WTC11 (cell line): Measurements from ENCODE around the gene NMU. TPM values are rescaled to one million over a fixed set of nuclear protein-coding genes. Genes with fewer than 3 reads are reported as not detected.

Source experiments
- ATAC-seq: fragments of 200-7000 bp; cut with Tn5 transposase; 2 replicates; pipeline ENCODE4 v1.10.0; 2021; ENCODE audit warnings: mild to moderate bottlenecking, moderate library complexity
- CTCF ChIA-PET: fragments of 300-600 bp; sonication (Branson Sonifier 250); formaldehyde crosslinking; loops from one replicate; lab custom pipeline; 2021; ENCODE audit warnings: antibody characterized with exemption; lab: Charles Lee
- POLR2A ChIA-PET: fragments of 350-600 bp; sonication (Branson Sonifier 250); formaldehyde crosslinking; loops from one replicate; lab custom pipeline; 2021; ENCODE audit warnings: antibody characterized with exemption; lab: Charles Lee
- DNase-seq: peaks from one replicate; pipeline ENCODE4 v3.0.0; 2021; ENCODE audit warnings: low spot score
- H3K27ac Mint-ChIP-seq: 2 replicates; pipeline ENCODE4 v1.8.0; 2021; ENCODE audit warnings: mixed read lengths
- H3K27me3 Mint-ChIP-seq: 2 replicates; pipeline ENCODE4 v1.8.0; 2021; ENCODE audit warnings: low read depth, mild to moderate bottlenecking, moderate library complexity, mixed read lengths
- H3K36me3 Mint-ChIP-seq: 2 replicates; pipeline ENCODE4 v1.8.0; 2021; ENCODE audit warnings: mixed read lengths
- H3K4me1 Mint-ChIP-seq: 2 replicates; pipeline ENCODE4 v1.8.0; 2022; ENCODE audit warnings: mixed read lengths
- H3K4me3 Mint-ChIP-seq: 2 replicates; pipeline ENCODE4 v1.8.0; 2021; ENCODE audit warnings: mild to moderate bottlenecking, moderate library complexity, mixed read lengths
- H3K9me3 Mint-ChIP-seq: 2 replicates; pipeline ENCODE4 v1.8.0; 2021; ENCODE audit warnings: mixed read lengths
- CBFB ChIP-seq: sonication (generic); formaldehyde crosslinking; IDR thresholded peaks from 2 replicates; pipeline ENCODE4 v1.8.1; 2022; ENCODE audit warnings: mild to moderate bottlenecking, low read depth, missing genetic modification reagents
- CREM ChIP-seq: sonication (generic); formaldehyde crosslinking; IDR thresholded peaks from 2 replicates; pipeline ENCODE4 v1.8.1; 2022; ENCODE audit warnings: mild to moderate bottlenecking, missing genetic modification reagents, moderate library complexity
- E2F4 ChIP-seq: sonication (generic); formaldehyde crosslinking; IDR thresholded peaks from 2 replicates; pipeline ENCODE4 v1.8.1; 2022; ENCODE audit warnings: low read depth, mild to moderate bottlenecking, moderate library complexity, missing genetic modification reagents, borderline replicate concordance
- ELF4 ChIP-seq: sonication (generic); formaldehyde crosslinking; IDR thresholded peaks from 2 replicates; pipeline ENCODE4 v1.8.1; 2022; ENCODE audit warnings: low read depth, mild to moderate bottlenecking, moderate library complexity, missing genetic modification reagents
- ERG ChIP-seq: fragments of 250-450 bp; sonication (Bioruptor Pico); IDR thresholded peaks from 2 replicates; pipeline ENCODE4 v1.8.0; 2021; ENCODE audit warnings: mild to moderate bottlenecking
- FOXJ3 ChIP-seq: sonication (generic); formaldehyde crosslinking; IDR thresholded peaks from 2 replicates; pipeline ENCODE4 v1.9.0; 2021; ENCODE audit warnings: missing genetic modification reagents, mild to moderate bottlenecking, borderline replicate concordance
- FOXK1 ChIP-seq: sonication (generic); formaldehyde crosslinking; IDR thresholded peaks from 2 replicates; pipeline ENCODE4 v1.8.0; 2022; ENCODE audit warnings: mild to moderate bottlenecking, moderate library complexity, missing genetic modification reagents
- GABPB1 ChIP-seq: sonication (generic); formaldehyde crosslinking; IDR thresholded peaks from 2 replicates; pipeline ENCODE4 v1.8.1; 2023; ENCODE audit warnings: mild to moderate bottlenecking, missing genetic modification reagents
- NR1H2 ChIP-seq: sonication (generic); formaldehyde crosslinking; IDR thresholded peaks from 2 replicates; pipeline ENCODE4 v1.9.0; 2021; ENCODE audit warnings: mild to moderate bottlenecking, moderate library complexity, missing genetic modification reagents
- NR3C1 ChIP-seq: sonication (generic); formaldehyde crosslinking; conservative IDR thresholded peaks from 2 replicates; pipeline ENCODE4 v1.8.1; 2023; ENCODE audit warnings: low read depth, mild to moderate bottlenecking, missing genetic modification reagents
- PRRX2 ChIP-seq: fragments of 250-450 bp; sonication (Bioruptor Pico); IDR thresholded peaks from 2 replicates; pipeline ENCODE4 v1.8.0; 2021; ENCODE audit warnings: mild to moderate bottlenecking
- RORB ChIP-seq: fragments of 250-450 bp; sonication (Bioruptor Pico); IDR thresholded peaks from 2 replicates; pipeline ENCODE4 v1.9.0; 2021; ENCODE audit warnings: mild to moderate bottlenecking
- SOX15 ChIP-seq: fragments of 250-450 bp; sonication (Bioruptor Pico); IDR thresholded peaks from 2 replicates; pipeline ENCODE4 v1.9.0; 2021; ENCODE audit warnings: mild to moderate bottlenecking
- SP1 ChIP-seq: sonication (generic); formaldehyde crosslinking; conservative IDR thresholded peaks from 2 replicates; pipeline ENCODE4 v1.8.1; 2022; ENCODE audit warnings: missing genetic modification reagents
- TEAD1 ChIP-seq: sonication (generic); formaldehyde crosslinking; IDR thresholded peaks from 2 replicates; pipeline ENCODE4 v1.8.0; 2022; ENCODE audit warnings: mild to moderate bottlenecking, missing genetic modification reagents
- ZBTB21 ChIP-seq: sonication (generic); formaldehyde crosslinking; IDR thresholded peaks from 2 replicates; pipeline ENCODE4 v1.8.1; 2023; ENCODE audit warnings: mild to moderate bottlenecking, missing genetic modification reagents, borderline replicate concordance
- ZMAT4 ChIP-seq: fragments of 250-450 bp; sonication (Bioruptor Pico); IDR thresholded peaks from 2 replicates; pipeline ENCODE4 v1.9.0; 2021; ENCODE audit warnings: mild to moderate bottlenecking
- ZNF425 ChIP-seq: fragments of 250-450 bp; sonication (Bioruptor Pico); conservative IDR thresholded peaks from 2 replicates; pipeline ENCODE4 v1.9.0; 2021; ENCODE audit warnings: mild to moderate bottlenecking
- ZNF671 ChIP-seq: fragments of 250-450 bp; sonication (Bioruptor Pico); IDR thresholded peaks from 2 replicates; pipeline ENCODE4 v1.8.0; 2021; ENCODE audit warnings: mild to moderate bottlenecking
- total RNA-seq: library from RNA; stranded (reverse); gene quantifications from 3 replicates; pipeline ENCODE4 v1.2.3, GENCODE V29; 2021

NMU gene
- total RNA-seq, 1 experiment from 2014 or later = 43.7 TPM

GRCh38 chr4:55600640-55601039, 35.5 kb downstream of the NMU start:
- CTCF ChIA-PET = no interaction called here
- Mint-ChIP-seq H3K4me1 (no peaks in the 10 kb centered on the region), H3K27ac (no peak overlapping the region), H3K27me3 (no peaks in the 10 kb centered on the region), H3K9me3 (no peaks in the 10 kb centered on the region), H3K4me3 (no peak overlapping the region), H3K36me3 (peaks cover 5% of the 10 kb centered on the region; the same call in 1 of the 2 replicates)
- DNase-seq = no peak
- POLR2A ChIA-PET = no interaction called here
- no peak for ATAC-seq
- TF ChIP-seq GABPB1 (CRISPR knock-in tag) = no peak
- TF ChIP-seq FOXK1 = no peak
- TF ChIP-seq CREM = no peak
- TF ChIP-seq ZMAT4 (CRISPR knock-in tag) = no peak
- no peak for TF ChIP-seq PRRX2 (CRISPR knock-in tag)
- TF ChIP-seq ERG (CRISPR knock-in tag) = no peak
- no peak for TF ChIP-seq ZBTB21 (CRISPR knock-in tag)

- Mint-ChIP-seq H3K36me3 (peaks cover 5% of the 10 kb centered on the region; the same call in 1 of the 2 replicates), H3K9me3 (no peaks in the 10 kb centered on the region), H3K4me1 (no peaks in the 10 kb centered on the region), H3K4me3 (no peak overlapping the region), H3K27me3 (no peaks in the 10 kb centered on the region), H3K27ac (no peak overlapping the region)
- no peak for ATAC-seq
- ChIA-PET CTCF (no interaction called here), POLR2A (no interaction called here)
- TF ChIP-seq TEAD1 (CRISPR knock-in tag) (no peak), RORB (no peak)
- DNase-seq = no peak
These were observed 37.5 kb downstream of the NMU start for GRCh38 chr4:55598641-55599040.

GRCh38 chr4:55592014-55592413, 44.1 kb downstream of the NMU start, which contains the start of gene PDCL2:
TSS of gene PDCL2 (minus strand) at chr4:55592245. CDS start at chr4:55592109, 136 bp downstream.
- Mint-ChIP-seq H3K27ac (no peak within 1 kb of the TSS), H3K4me3 (no peak within 1 kb of the TSS), H3K36me3 (peaks cover 7% of the 10 kb centered on the region), H3K9me3 (peaks cover 8% of the 10 kb centered on the region), H3K4me1 (peaks cover 8% of the 10 kb centered on the region), H3K27me3 (no peaks in the 10 kb centered on the region)
- TF ChIP-seq CBFB (CRISPR knock-in tag) (no peak), E2F4 (CRISPR knock-in tag) (no peak), ZNF425 (CRISPR knock-in tag) (no peak), NR3C1 (CRISPR knock-in tag) (no peak), SOX15 (CRISPR knock-in tag) (no peak), FOXJ3 (no peak), ZNF671 (no peak), ELF4 (CRISPR knock-in tag) (no peak), NR1H2 (CRISPR knock-in tag) (no peak), SP1 (CRISPR knock-in tag) (no peak)
- CTCF ChIA-PET = interaction anchor here (0.7 to 0.9 kb wide), 2 partner anchors 43 to 224 kb away, joined by 3 to 4 read pairs; no protein-coding TSS in a partner anchor
- POLR2A ChIA-PET = no interaction called here
- peak; percentile 62 for DNase-seq
- peak; percentile 92 for ATAC-seq
